MM.1S (cell line): Measurements from ENCODE around the gene SLC26A11.

Experiments used
- EZH2 ChIP-seq: fragments of 300-600 bp; sonication (generic); optimal IDR thresholded peaks from 2 replicates; pipeline ENCODE3; 2017; ENCODE audit warnings: low read depth, mild to moderate bottlenecking, antibody characterized with exemption, low read length, mixed read lengths
- EZH2phosphoT487 ChIP-seq: fragments of 300-600 bp; sonication (generic); IDR thresholded peaks from 2 replicates; pipeline ENCODE4 v1.6.1; 2018; ENCODE audit warnings: antibody characterized with exemption, low read length
- TF ChIP-seq, protein P1 (sequence below): fragments of 300-600 bp; sonication (generic); IDR thresholded peaks from 2 replicates; pipeline ENCODE4 v1.5.1; 2016; ENCODE audit warnings: antibody characterized with exemption, low read length, mixed read lengths

- no peak for TF ChIP-seq EZH2phosphoT487
- TF ChIP-seq, protein P1, sequence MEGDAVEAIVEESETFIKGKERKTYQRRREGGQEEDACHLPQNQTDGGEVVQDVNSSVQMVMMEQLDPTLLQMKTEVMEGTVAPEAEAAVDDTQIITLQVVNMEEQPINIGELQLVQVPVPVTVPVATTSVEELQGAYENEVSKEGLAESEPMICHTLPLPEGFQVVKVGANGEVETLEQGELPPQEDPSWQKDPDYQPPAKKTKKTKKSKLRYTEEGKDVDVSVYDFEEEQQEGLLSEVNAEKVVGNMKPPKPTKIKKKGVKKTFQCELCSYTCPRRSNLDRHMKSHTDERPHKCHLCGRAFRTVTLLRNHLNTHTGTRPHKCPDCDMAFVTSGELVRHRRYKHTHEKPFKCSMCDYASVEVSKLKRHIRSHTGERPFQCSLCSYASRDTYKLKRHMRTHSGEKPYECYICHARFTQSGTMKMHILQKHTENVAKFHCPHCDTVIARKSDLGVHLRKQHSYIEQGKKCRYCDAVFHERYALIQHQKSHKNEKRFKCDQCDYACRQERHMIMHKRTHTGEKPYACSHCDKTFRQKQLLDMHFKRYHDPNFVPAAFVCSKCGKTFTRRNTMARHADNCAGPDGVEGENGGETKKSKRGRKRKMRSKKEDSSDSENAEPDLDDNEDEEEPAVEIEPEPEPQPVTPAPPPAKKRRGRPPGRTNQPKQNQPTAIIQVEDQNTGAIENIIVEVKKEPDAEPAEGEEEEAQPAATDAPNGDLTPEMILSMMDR, result no peak
- TF ChIP-seq EZH2, result no peak
These were observed 8.2 kb downstream of the SLC26A11 start for GRCh38 chr17:80228477-80228876.
